Mucosa of rectum (tissue), 2 donors: ENCODE data around the gene TXNIP.

Experiments used
- H3K27ac ChIP-seq, 2 donors: one replicate each; pipeline ENCODE4 v1.7.0; 2013; ENCODE audit warnings: inconsistent platforms in 2 of 2, low read depth in 2 of 2, low read length in 2 of 2
- H3K27me3 ChIP-seq, 2 donors: one replicate each; pipeline ENCODE4 v1.7.0; 2013; ENCODE audit warnings: low read length in 2 of 2; ENCODE audit not compliant: control insufficient read depth in 2 of 2, insufficient read depth in 2 of 2
- H3K36me3 ChIP-seq, 2 donors: one replicate each; pipeline ENCODE4 v1.7.0; 2013; ENCODE audit warnings: low read length in 2 of 2; ENCODE audit not compliant: control insufficient read depth in 2 of 2, insufficient read depth in 2 of 2
- H3K4me1 ChIP-seq, 2 donors: one replicate each; pipeline ENCODE4 v1.7.0; 2013; ENCODE audit warnings: low read length in 2 of 2, mild to moderate bottlenecking in 1 of 2; ENCODE audit not compliant: control insufficient read depth in 2 of 2, insufficient read depth in 2 of 2
- H3K4me3 ChIP-seq, 2 donors: one replicate each; pipeline ENCODE4 v1.7.0; 2013; ENCODE audit warnings: low read length in 2 of 2
- H3K9ac ChIP-seq, 2 donors: one replicate each; pipeline ENCODE4 v1.7.0; 2013; ENCODE audit warnings: low read length in 2 of 2, low read depth in 1 of 2, mild to moderate bottlenecking in 1 of 2
- H3K9me3 ChIP-seq, 2 donors: one replicate each; pipeline ENCODE4 v1.7.0; 2013; ENCODE audit warnings: low read length in 2 of 2; ENCODE audit not compliant: control insufficient read depth in 2 of 2
- donor health status: healthy.
- donor health status: Normal muscosa, but diverticular disease.

The TXNIP gene

GRCh38 chr1:145978471-145978853 lies 17.9 kb downstream of the TXNIP start:
- peaks cover 52 to 53% of the 10 kb centered on the region in 2 donors for H3K4me1 ChIP-seq

GRCh38 chr1:145977486-145978470 lies 18.6 kb downstream of the TXNIP start:
- Histone ChIP-seq H3K36me3 (no peaks in the 10 kb centered on the region), H3K27ac (peak overlapping the region; percentile 97 to 99), H3K9me3 (no peaks in the 10 kb centered on the region), H3K4me3 (peak overlapping the region; percentile 33 to 47), H3K9ac (peak overlapping the region; percentile 84 to 86), H3K27me3 (no peaks in the 10 kb centered on the region), H3K4me1 (peaks cover 46 to 47% of the 10 kb centered on the region in 2 donors)

More at GRCh38 chr1:145978471-145978853, 17.9 kb downstream of the TXNIP start:
- Histone ChIP-seq H3K36me3 (no peaks in the 10 kb centered on the region), H3K9ac (peak overlapping the region; percentile 84 to 86), H3K9me3 (no peaks in the 10 kb centered on the region), H3K27ac (peak overlapping the region; percentile 97 to 99), H3K4me3 (peak overlapping the region; percentile 54 to 69), H3K27me3 (no peaks in the 10 kb centered on the region)

GRCh38 chr1:145977016-145977415 lies 19.4 kb downstream of the TXNIP start:
- no peaks in the 10 kb centered on the region for H3K27me3 ChIP-seq

GRCh38 chr1:145975216-145975615 lies 21.2 kb downstream of the TXNIP start:
- Histone ChIP-seq H3K9me3 (no peaks in the 10 kb centered on the region), H3K27me3 (no peaks in the 10 kb centered on the region), H3K4me1 (peaks cover 27 to 28% of the 10 kb centered on the region in 2 donors), H3K36me3 (no peaks in the 10 kb centered on the region), H3K9ac (no peak overlapping the region), H3K4me3 (no peak overlapping the region), H3K27ac (no peak overlapping the region)

More at GRCh38 chr1:145977016-145977415, 19.4 kb downstream of the TXNIP start:
- Histone ChIP-seq H3K4me3 (no peak overlapping the region), H3K27ac (no peak overlapping the region), H3K36me3 (no peaks in the 10 kb centered on the region), H3K4me1 (peaks cover 39% of the 10 kb centered on the region in 2 donors), H3K9me3 (no peaks in the 10 kb centered on the region), H3K9ac (peak overlapping the region in 1 of 2 donors; percentile 84)

GRCh38 chr1:145974721-145975120 lies 21.7 kb downstream of the TXNIP start:
- Histone ChIP-seq H3K36me3 (no peaks in the 10 kb centered on the region), H3K4me1 (peaks cover 22 to 24% of the 10 kb centered on the region in 2 donors), H3K9me3 (no peaks in the 10 kb centered on the region), H3K27ac (no peak overlapping the region), H3K27me3 (no peaks in the 10 kb centered on the region), H3K9ac (no peak overlapping the region), H3K4me3 (no peak overlapping the region)

- H3K27ac ChIP-seq, result no peak overlapping the region
- H3K9me3 ChIP-seq, result no peaks in the 10 kb centered on the region
- H3K4me3 ChIP-seq, result no peak overlapping the region
- no peak overlapping the region for H3K9ac ChIP-seq
- peaks cover 3 to 4% of the 10 kb centered on the region in 2 donors for H3K4me1 ChIP-seq
- H3K36me3 ChIP-seq, result no peaks in the 10 kb centered on the region
- H3K27me3 ChIP-seq, result no peaks in the 10 kb centered on the region
Measured at GRCh38 chr1:145972580-145972979, 23.8 kb downstream of the TXNIP start.

- no peak overlapping the region for H3K4me3 ChIP-seq
- no peak overlapping the region for H3K27ac ChIP-seq
- no peak overlapping the region for H3K9ac ChIP-seq
- peaks cover 9 to 25% of the 10 kb centered on the region in 2 donors for H3K4me1 ChIP-seq
- no peaks in the 10 kb centered on the region for H3K9me3 ChIP-seq
- H3K27me3 ChIP-seq, result peaks cover 0 to 7% of the 10 kb centered on the region in 2 donors
- H3K36me3 ChIP-seq, result no peaks in the 10 kb centered on the region
Measured at GRCh38 chr1:145967288-145967687, 29.1 kb downstream of the TXNIP start.

GRCh38 chr1:145965119-145965744 lies 31.1 kb downstream of the TXNIP start:
- H3K27me3 ChIP-seq, result peaks cover 14 to 25% of the 10 kb centered on the region in 2 donors
- H3K4me1 ChIP-seq, result peaks cover 26 to 44% of the 10 kb centered on the region in 2 donors
- H3K4me3 ChIP-seq, result peak overlapping the region; percentile 85 to 95
- H3K27ac ChIP-seq, result peak overlapping the region; percentile 69 to 83
- no peaks in the 10 kb centered on the region for H3K36me3 ChIP-seq
- H3K9me3 ChIP-seq, result no peaks in the 10 kb centered on the region
- H3K9ac ChIP-seq, result peak overlapping the region; percentile 84 to 91

GRCh38 chr1:145964328-145965118 lies 31.9 kb downstream of the TXNIP start, which contains the start of the genes ANKRD34A and POLR3GL:
Gene ANKRD34A (minus strand): TSS chr1:145964575. CDS start chr1:145961759, 2,816 bp downstream.
Gene POLR3GL (plus strand): TSS chr1:145964690. CDS start chr1:145974866, 10,176 bp downstream.
- Histone ChIP-seq H3K27ac (peak within 1 kb of the TSS; percentile 69 to 83), H3K9ac (peak within 1 kb of the TSS; percentile 84 to 91), H3K9me3 (no peaks in the 10 kb centered on the region), H3K4me3 (peak within 1 kb of the TSS; percentile 85 to 95), H3K4me1 (peaks cover 26 to 47% of the 10 kb centered on the region in 2 donors), H3K36me3 (no peaks in the 10 kb centered on the region), H3K27me3 (peaks cover 14 to 31% of the 10 kb centered on the region in 2 donors)
